ENCODE data around the gene NEU3. TPM values are rescaled to one million over a fixed set of nuclear protein-coding genes. Genes with fewer than 3 reads are reported as not detected.

NEU3 gene
- total and polyA plus RNA-seq, 7 donors: 1.8 to 26.7 (median 14.0) TPM

GRCh38 chr11:75022759-75023396, 34.1 kb downstream of the NEU3 start:
- H3K27ac ChIP-seq: no peak overlapping the region
- H3K4me1 ChIP-seq: peaks cover 34% of the 10 kb centered on the region
- H3K27me3 ChIP-seq (ENCODE audit: insufficient read depth in 3 of 3, low read length in 2 of 3): no peaks in the 10 kb centered on the region
- peak; percentile 81 to 94 (median 90) for ATAC-seq
- TF ChIP-seq CTCF (IDR thresholded peaks at IDR 0.05): peak; percentile 96
- no peak overlapping the region for H3K4me3 ChIP-seq
- WGBS, 3 donors: 43 to 48% (median 46%) methylated on average over 5 of the region's 5 CpGs
- no peaks in the 10 kb centered on the region for H3K36me3 ChIP-seq (ENCODE audit: insufficient read depth in 1 of 2, low read depth in 1 of 2)
- DNase-seq: peak; percentile 79 to 86
- intact Hi-C loops (cut with DNase I): loop anchor here in 1 of 2 donors (10.0 kb wide), 1 partner anchor 222 kb away; the partner anchor contains the start of gene TPBGL
- H3K9me3 ChIP-seq: no peaks in the 10 kb centered on the region

GRCh38 chr11:75023446-75024067, 34.8 kb downstream of the NEU3 start:
- no peak for TF ChIP-seq CTCF (IDR thresholded peaks at IDR 0.05)
- no peak for DNase-seq
- ATAC-seq: peak in 1 of 4 donors; percentile 3
- H3K4me3 ChIP-seq: no peak overlapping the region
- no peaks in the 10 kb centered on the region for H3K27me3 ChIP-seq (ENCODE audit: insufficient read depth in 3 of 3, low read length in 2 of 3)
- H3K36me3 ChIP-seq (ENCODE audit: insufficient read depth in 1 of 2, low read depth in 1 of 2): no peaks in the 10 kb centered on the region
- 94% methylated on average over 6 of the region's 6 CpGs for WGBS, 3 donors
- H3K27ac ChIP-seq: no peak overlapping the region
- H3K9me3 ChIP-seq: no peaks in the 10 kb centered on the region
- intact Hi-C loops (cut with DNase I): loop anchor here in 1 of 2 donors (10.0 kb wide), 1 partner anchor 221 kb away; the partner anchor contains the start of gene TPBGL
- peaks cover 41% of the 10 kb centered on the region for H3K4me1 ChIP-seq

- Histone ChIP-seq H3K4me3 (no peak overlapping the region), H3K27me3 (ENCODE audit: insufficient read depth in 3 of 3, low read length in 2 of 3) (no peaks in the 10 kb centered on the region), H3K36me3 (ENCODE audit: insufficient read depth in 1 of 2, low read depth in 1 of 2) (no peaks in the 10 kb centered on the region), H3K9me3 (no peaks in the 10 kb centered on the region), H3K4me1 (peaks cover 46% of the 10 kb centered on the region), H3K27ac (no peak overlapping the region)
- 76 to 89% (median 83%) methylated on average over 6 of the region's 6 CpGs for WGBS, 3 donors
- no peak for DNase-seq
- ATAC-seq: no peak
- TF ChIP-seq CTCF (IDR thresholded peaks at IDR 0.05): no peak
- intact Hi-C loops (cut with DNase I): loop anchor here in 1 of 2 donors (10.0 kb wide), 1 partner anchor 221 kb away; the partner anchor contains the start of gene TPBGL
Measured at GRCh38 chr11:75024068-75024449, 35.3 kb downstream of the NEU3 start.

GRCh38 chr11:75024764-75025211, 36.1 kb downstream of the NEU3 start:
- ATAC-seq (peak; percentile 22 to 55 (median 32)), DNase-seq (no peak)
- no peaks in the 10 kb centered on the region for H3K9me3 ChIP-seq
- H3K4me3 ChIP-seq: no peak overlapping the region
- no peak overlapping the region for H3K27ac ChIP-seq
- H3K36me3 ChIP-seq (ENCODE audit: insufficient read depth in 1 of 2, low read depth in 1 of 2): no peaks in the 10 kb centered on the region
- H3K4me1 ChIP-seq: peaks cover 48% of the 10 kb centered on the region
- intact Hi-C loops (cut with DNase I): loop anchor here (5.0 to 10.0 kb wide), 2 partner anchors 183 to 220 kb away; partner anchors contain the start of gene TPBGL (in 1 of the 2)
- WGBS, 3 donors: 20 to 50% (median 20%) methylated on average over 1 of the region's 1 CpG
- no peak for TF ChIP-seq CTCF (IDR thresholded peaks at IDR 0.05)
- no peaks in the 10 kb centered on the region for H3K27me3 ChIP-seq (ENCODE audit: insufficient read depth in 3 of 3, low read length in 2 of 3)
